ENCODE measurements around the gene MAK.
"Not testable (repeated sequence)": the region's sequence is repeated elsewhere in the genome, so short reads cannot be mapped to it uniquely, and the experiment has no call there.

The MAK gene

GRCh38 chr6:10837995-10838793 is at the start of gene MAK:
TSS of gene MAK (minus strand) at chr6:10838539. CDS start at chr6:10830648, 7,891 bp downstream.
- peak; percentile 79 for DNase-seq (ENCODE audit: low read depth)

- DNase-seq (ENCODE audit: low read depth): no peak
Observed at GRCh38 chr6:10886691-10887502, 48.6 kb upstream of the MAK start, which contains the start of gene SYCP2L. TSS of gene SYCP2L (plus strand) at chr6:10887052. CDS start at chr6:10887127, 75 bp downstream.

DNA sequence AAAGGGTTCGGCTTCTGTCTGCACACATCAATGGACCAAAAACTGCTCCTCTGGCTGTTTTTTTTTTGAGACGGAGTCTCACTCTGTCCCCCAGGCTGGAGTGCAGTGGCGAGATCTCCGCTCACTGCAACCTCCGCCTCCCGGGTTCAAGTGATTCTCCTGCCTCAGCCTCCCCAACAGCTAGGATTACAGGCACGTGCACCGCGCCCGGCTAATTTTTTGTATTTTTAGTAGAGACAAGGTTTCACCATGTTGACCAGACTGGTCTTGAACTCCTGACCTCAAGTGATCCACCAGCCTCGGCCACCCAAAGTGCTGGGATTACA is 48.0 kb upstream of the MAK start:
- not testable (repeated sequence) for DNase-seq (ENCODE audit: low read depth)

DNA sequence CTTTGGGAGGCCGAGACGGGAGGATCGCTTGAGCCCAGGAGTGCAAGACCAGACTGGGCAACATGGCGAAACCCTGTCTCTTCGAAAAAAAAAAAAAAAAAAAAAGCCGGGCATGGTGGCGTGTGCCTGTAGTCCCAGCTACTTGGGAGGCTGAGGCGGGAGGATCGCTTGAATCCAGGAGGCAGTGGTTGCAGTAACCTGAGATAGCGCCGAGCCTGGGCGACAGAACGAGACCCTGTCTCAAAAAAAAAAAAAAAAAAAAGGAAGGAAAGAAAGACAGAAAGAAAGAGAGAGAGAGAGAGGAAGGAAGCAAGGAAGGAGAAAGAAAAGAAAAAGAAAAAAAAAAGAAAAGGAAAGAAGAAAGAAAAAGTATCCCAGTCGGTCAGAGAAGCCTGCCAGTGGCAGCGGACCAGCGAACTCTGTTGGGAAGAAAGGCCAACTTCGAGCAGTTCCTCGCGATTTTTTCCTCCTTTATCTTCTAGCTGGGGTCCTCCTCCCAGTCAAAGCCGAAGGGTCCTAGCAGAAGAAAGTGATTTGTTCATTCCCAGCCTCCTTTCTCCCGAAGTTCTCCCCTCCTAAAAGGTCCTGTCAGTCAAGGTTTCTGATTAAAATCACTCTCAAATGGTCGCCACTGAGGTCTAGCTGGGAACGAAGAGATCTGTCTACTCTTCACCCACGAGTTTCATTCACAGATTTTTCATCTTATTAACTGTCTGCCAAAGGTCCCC is 46.1 kb upstream of the MAK start:
- DNase-seq (ENCODE audit: low read depth): no peak

- no peak for DNase-seq (ENCODE audit: low read depth)
Observed at GRCh38 chr6:10883312-10884244, 45.2 kb upstream of the MAK start.

DNA sequence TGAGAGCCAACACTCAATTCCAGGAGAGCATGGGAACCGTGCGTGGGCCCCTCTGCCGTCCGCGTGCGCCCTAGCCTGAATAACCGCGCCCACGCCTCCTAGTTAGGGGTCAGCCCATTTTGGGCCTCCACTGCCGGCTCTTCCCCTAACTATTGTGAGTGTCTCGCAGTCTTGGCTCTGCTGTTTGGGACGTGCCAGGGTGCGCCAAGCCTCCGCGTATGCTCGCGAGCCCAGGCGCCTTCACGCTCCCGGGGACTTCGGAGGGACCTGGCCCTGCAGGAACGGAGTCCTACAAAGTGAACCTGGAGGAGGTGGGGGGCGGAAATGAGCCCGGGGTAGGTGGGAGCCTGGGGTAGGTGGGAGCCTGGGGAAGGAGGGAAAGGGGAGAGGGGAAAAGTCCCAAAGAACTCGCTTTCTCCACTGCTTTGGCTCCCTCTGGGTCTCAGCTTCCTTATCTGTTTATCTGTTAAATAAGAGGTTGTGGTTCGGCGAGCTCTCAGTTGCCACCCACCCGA is 44.4 kb upstream of the MAK start:
- no peak for DNase-seq (ENCODE audit: low read depth)

GRCh38 chr6:10882253-10882630 is 43.9 kb upstream of the MAK start:
- not testable (repeated sequence) for DNase-seq (ENCODE audit: low read depth)

DNA sequence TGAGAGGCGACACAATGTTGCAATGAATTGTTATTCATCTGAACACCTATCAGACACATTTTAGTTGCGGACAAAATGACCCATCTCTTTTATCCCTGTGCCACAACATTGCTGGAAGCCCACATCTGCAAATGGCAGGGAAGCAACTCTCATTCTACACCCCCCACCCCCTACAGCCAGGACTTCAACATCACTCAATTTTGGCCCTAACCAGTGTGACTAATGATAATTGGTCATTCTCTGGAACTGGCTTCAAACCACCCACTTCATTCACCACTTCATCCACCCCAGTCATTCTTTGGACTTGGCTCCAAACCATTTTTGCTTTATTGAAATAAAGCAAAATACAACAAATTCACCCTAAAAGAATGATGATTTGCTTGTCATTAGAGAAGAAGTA is 42.0 kb upstream of the MAK start:
- no peak for DNase-seq (ENCODE audit: low read depth)

DNA sequence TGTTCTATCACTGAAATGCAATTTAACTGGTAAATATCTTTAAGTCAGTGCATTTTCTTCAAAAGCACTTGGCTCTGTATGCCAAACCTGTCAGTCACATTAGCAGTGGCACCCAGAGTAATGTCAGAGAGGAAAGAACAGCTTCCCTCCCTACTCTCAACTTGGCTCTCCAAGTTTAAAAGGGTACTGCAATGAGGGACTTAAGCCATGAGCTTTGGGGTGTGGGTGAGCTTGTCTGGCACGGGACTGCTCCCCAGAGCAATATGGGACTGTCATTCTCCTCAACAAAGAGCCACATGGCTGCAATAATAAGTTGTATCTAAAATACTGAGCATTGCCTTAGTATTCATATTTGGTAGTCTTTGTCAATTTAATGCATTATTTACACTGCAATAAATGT is 39.5 kb upstream of the MAK start:
- DNase-seq (ENCODE audit: low read depth): no peak

- DNase-seq (ENCODE audit: low read depth): no peak
Observed at GRCh38 chr6:10877012-10877411, 38.7 kb upstream of the MAK start.

GRCh38 chr6:10875026-10875425 is 36.7 kb upstream of the MAK start:
- no peak for DNase-seq (ENCODE audit: low read depth)

- no peak for DNase-seq (ENCODE audit: low read depth)
Observed at GRCh38 chr6:10874207-10874606, 35.9 kb upstream of the MAK start.

GRCh38 chr6:10873374-10873773 is 35.0 kb upstream of the MAK start:
- DNase-seq (ENCODE audit: low read depth): no peak

- no peak for DNase-seq (ENCODE audit: low read depth)
Observed at GRCh38 chr6:10867952-10868351, 29.6 kb upstream of the MAK start.

GRCh38 chr6:10866709-10867108 is 28.4 kb upstream of the MAK start:
- DNase-seq (ENCODE audit: low read depth): not testable (repeated sequence)

GRCh38 chr6:10863031-10863430 is 24.7 kb upstream of the MAK start:
- DNase-seq (ENCODE audit: low read depth): not testable (repeated sequence)

DNA sequence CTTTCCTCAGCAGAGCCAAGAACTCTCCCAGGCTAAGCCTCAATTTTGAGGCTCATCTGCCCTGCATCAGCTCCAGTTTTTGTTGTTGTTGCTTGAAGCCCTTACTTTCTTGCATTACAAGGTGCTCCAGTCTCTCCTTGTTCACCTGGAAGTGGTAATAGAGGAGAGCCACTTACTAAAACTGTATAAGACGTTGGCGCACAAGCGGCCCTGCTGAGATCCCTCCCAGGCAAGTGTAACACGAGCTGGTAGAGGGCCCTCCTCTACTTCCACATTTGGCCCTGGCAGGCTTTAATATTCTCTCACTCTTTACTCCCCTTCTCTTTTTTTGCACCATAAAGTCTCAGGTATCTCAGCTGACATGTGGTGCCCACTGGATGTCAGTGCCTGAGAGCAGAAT is 24.0 kb upstream of the MAK start:
- DNase-seq (ENCODE audit: low read depth): no peak

GRCh38 chr6:10861086-10861485 is 22.7 kb upstream of the MAK start:
- no peak for DNase-seq (ENCODE audit: low read depth)

DNA sequence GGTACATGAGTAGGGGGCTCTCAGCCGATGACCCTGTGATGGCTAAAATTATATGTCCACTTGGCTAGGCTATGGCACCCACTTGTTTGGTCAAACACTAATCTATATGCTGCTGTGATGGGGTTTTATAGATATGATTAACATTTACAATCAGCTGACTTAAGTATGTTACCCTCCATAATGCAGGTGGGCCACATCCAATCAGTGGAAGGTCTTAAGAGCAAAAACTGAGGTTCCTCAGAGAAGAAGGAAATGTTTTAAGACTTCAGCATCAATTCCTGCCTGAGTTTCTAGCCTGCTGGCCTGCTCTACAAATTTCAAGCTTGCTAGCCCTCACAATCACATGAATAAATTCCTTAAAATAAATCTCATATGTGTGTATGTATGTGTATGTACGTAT is 18.9 kb upstream of the MAK start:
- DNase-seq (ENCODE audit: low read depth): no peak

GRCh38 chr6:10854922-10855632 is 16.7 kb upstream of the MAK start:
- DNase-seq (ENCODE audit: low read depth): no peak

GRCh38 chr6:10853849-10854300 is 15.5 kb upstream of the MAK start:
- not testable (repeated sequence) for DNase-seq (ENCODE audit: low read depth)
